ENCODE data around the gene DSCAML1.

Gene DSCAML1

GRCh38 chr11:117669062-117669461 is 128.0 kb downstream of the DSCAML1 start:
- TF ChIP-seq, protein P1, sequence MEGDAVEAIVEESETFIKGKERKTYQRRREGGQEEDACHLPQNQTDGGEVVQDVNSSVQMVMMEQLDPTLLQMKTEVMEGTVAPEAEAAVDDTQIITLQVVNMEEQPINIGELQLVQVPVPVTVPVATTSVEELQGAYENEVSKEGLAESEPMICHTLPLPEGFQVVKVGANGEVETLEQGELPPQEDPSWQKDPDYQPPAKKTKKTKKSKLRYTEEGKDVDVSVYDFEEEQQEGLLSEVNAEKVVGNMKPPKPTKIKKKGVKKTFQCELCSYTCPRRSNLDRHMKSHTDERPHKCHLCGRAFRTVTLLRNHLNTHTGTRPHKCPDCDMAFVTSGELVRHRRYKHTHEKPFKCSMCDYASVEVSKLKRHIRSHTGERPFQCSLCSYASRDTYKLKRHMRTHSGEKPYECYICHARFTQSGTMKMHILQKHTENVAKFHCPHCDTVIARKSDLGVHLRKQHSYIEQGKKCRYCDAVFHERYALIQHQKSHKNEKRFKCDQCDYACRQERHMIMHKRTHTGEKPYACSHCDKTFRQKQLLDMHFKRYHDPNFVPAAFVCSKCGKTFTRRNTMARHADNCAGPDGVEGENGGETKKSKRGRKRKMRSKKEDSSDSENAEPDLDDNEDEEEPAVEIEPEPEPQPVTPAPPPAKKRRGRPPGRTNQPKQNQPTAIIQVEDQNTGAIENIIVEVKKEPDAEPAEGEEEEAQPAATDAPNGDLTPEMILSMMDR (IDR thresholded peaks at IDR 0.05; ENCODE audit: insufficient read depth, low read length, missing control alignments): no peak
- CTCF ChIA-PET: no interaction called here
- H3K4me3 ChIP-seq (ENCODE audit: low read depth, low read length): no peak overlapping the region
- DNase-seq (ENCODE audit: low read depth, low spot score): no peak
- POLR2A ChIA-PET: no interaction called here

- POLR2A ChIA-PET: no interaction called here
- TF ChIP-seq, protein P1 (IDR thresholded peaks at IDR 0.05; ENCODE audit: insufficient read depth, low read length, missing control alignments): no peak
- H3K4me3 ChIP-seq (ENCODE audit: low read depth, low read length): no peak overlapping the region
- DNase-seq (ENCODE audit: low read depth, low spot score): no peak
- CTCF ChIA-PET: no interaction called here
Measured at GRCh38 chr11:117668321-117668751, 128.7 kb downstream of the DSCAML1 start.

GRCh38 chr11:117664897-117665296 is 132.1 kb downstream of the DSCAML1 start:
- DNase-seq (ENCODE audit: low read depth, low spot score): no peak
- CTCF ChIA-PET: interaction anchor here (1.4 kb wide), 1 partner anchor 239 kb away, joined by 3 read pairs; no protein-coding TSS in a partner anchor
- POLR2A ChIA-PET: no interaction called here
- TF ChIP-seq, protein P1 (IDR thresholded peaks at IDR 0.05; ENCODE audit: insufficient read depth, low read length, missing control alignments): no peak
- no peak overlapping the region for H3K4me3 ChIP-seq (ENCODE audit: low read depth, low read length)

GRCh38 chr11:117663821-117664220 is 133.2 kb downstream of the DSCAML1 start:
- no peak overlapping the region for H3K4me3 ChIP-seq (ENCODE audit: low read depth, low read length)
- no peak for DNase-seq (ENCODE audit: low read depth, low spot score)
- ChIA-PET CTCF (no interaction called here), POLR2A (no interaction called here)
- TF ChIP-seq, protein P1 (IDR thresholded peaks at IDR 0.05; ENCODE audit: insufficient read depth, low read length, missing control alignments): no peak

- ChIA-PET CTCF (no interaction called here), POLR2A (no interaction called here)
- no peak for DNase-seq (ENCODE audit: low read depth, low spot score)
- H3K4me3 ChIP-seq (ENCODE audit: low read depth, low read length): no peak overlapping the region
- TF ChIP-seq, protein P1 (IDR thresholded peaks at IDR 0.05; ENCODE audit: insufficient read depth, low read length, missing control alignments): no peak
Measured at GRCh38 chr11:117663414-117663813, 133.6 kb downstream of the DSCAML1 start.

DNA sequence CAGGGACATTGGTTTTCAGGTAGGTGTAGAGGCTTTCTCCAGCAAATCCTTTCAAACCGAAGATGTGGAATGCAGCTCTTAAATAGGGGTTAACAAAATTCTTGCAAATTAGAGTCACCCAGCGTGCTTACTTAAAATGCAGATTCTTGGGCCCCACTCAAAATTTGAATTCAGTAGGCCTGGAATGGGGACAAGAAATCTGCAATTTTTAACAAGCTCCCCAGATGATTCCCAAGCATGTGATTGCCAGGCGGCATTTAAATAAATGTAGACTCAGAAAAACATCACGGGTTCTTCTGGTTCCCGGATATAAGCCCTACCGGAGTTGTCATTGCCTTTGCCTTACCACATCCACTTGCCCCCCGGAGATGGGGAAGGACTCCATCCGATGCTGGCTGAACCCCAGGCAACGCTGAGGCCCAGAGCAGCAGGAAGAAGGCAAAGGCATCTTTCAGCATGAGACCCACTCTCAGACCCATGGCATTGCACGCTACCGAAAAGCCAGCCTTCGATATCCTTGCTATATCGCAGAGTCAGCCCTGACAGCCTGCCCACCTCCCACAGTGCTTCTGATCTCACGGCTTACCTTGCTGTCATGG is 134.2 kb downstream of the DSCAML1 start:
- CTCF ChIA-PET: no interaction called here

More for the DNA sequence above, 134.2 kb downstream of the DSCAML1 start:
- H3K4me3 ChIP-seq (ENCODE audit: low read depth, low read length): no peak overlapping the region
- POLR2A ChIA-PET: no interaction called here
- TF ChIP-seq, protein P1 (IDR thresholded peaks at IDR 0.05; ENCODE audit: insufficient read depth, low read length, missing control alignments): no peak
- DNase-seq (ENCODE audit: low read depth, low spot score): no peak
